Measurements from ENCODE around the gene HM13. TPM values are rescaled to one million over a fixed set of nuclear protein-coding genes. Genes with fewer than 3 reads are reported as not detected.

Gene HM13
- total RNA-seq, 1 experiment from 2014 or later: 103 TPM

DNA sequence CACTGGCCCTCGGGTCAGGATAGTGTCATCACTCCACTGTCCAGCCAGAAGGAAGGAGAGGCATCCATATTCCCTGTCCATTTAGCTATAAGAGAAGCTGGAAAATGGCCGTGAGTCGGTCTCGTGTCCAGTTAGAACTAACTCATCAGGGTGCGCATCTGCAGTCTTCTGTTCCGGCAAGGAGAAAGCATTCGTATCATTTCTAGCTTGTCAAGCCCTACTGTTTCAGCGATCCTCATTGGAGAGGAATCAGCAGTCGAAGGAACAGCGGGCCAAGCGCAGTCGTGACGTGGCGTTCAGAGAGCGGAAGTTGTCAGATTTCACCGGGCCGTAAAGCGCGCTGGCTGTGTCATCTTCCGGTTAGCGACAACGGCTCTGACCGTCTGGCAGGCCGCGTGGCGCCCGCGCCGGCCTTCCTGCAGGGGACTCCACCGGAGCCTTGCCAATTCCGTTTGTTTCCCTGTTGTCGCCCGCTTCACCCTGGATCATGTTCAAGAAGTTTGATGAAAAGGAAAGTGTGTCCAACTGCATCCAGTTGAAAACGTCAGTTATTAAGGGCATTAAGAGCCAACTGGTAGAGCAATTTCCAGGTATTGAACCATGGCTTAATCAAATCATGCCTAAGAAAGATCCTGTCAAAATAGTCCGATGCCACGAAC lies 32.9 kb downstream of the HM13 start (continued):
- TF ChIP-seq, protein P1, sequence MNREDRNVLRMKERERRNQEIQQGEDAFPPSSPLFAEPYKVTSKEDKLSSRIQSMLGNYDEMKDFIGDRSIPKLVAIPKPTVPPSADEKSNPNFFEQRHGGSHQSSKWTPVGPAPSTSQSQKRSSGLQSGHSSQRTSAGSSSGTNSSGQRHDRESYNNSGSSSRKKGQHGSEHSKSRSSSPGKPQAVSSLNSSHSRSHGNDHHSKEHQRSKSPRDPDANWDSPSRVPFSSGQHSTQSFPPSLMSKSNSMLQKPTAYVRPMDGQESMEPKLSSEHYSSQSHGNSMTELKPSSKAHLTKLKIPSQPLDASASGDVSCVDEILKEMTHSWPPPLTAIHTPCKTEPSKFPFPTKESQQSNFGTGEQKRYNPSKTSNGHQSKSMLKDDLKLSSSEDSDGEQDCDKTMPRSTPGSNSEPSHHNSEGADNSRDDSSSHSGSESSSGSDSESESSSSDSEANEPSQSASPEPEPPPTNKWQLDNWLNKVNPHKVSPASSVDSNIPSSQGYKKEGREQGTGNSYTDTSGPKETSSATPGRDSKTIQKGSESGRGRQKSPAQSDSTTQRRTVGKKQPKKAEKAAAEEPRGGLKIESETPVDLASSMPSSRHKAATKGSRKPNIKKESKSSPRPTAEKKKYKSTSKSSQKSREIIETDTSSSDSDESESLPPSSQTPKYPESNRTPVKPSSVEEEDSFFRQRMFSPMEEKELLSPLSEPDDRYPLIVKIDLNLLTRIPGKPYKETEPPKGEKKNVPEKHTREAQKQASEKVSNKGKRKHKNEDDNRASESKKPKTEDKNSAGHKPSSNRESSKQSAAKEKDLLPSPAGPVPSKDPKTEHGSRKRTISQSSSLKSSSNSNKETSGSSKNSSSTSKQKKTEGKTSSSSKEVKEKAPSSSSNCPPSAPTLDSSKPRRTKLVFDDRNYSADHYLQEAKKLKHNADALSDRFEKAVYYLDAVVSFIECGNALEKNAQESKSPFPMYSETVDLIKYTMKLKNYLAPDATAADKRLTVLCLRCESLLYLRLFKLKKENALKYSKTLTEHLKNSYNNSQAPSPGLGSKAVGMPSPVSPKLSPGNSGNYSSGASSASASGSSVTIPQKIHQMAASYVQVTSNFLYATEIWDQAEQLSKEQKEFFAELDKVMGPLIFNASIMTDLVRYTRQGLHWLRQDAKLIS (CRISPR knock-in tag; IDR thresholded peaks at IDR 0.05; ENCODE audit: borderline replicate concordance): no peak
- TF ChIP-seq, protein P2, sequence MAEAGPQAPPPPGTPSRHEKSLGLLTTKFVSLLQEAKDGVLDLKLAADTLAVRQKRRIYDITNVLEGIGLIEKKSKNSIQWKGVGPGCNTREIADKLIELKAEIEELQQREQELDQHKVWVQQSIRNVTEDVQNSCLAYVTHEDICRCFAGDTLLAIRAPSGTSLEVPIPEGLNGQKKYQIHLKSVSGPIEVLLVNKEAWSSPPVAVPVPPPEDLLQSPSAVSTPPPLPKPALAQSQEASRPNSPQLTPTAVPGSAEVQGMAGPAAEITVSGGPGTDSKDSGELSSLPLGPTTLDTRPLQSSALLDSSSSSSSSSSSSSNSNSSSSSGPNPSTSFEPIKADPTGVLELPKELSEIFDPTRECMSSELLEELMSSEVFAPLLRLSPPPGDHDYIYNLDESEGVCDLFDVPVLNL (CRISPR knock-in tag; IDR thresholded peaks at IDR 0.05; ENCODE audit: borderline replicate concordance, low read depth): no peak
- TF ChIP-seq NFATC4 (CRISPR knock-in tag; IDR thresholded peaks at IDR 0.05): no peak
- no peak for TF ChIP-seq FOXP1 (CRISPR knock-in tag; IDR thresholded peaks at IDR 0.05; ENCODE audit: borderline replicate concordance)
- TF ChIP-seq, protein P3, sequence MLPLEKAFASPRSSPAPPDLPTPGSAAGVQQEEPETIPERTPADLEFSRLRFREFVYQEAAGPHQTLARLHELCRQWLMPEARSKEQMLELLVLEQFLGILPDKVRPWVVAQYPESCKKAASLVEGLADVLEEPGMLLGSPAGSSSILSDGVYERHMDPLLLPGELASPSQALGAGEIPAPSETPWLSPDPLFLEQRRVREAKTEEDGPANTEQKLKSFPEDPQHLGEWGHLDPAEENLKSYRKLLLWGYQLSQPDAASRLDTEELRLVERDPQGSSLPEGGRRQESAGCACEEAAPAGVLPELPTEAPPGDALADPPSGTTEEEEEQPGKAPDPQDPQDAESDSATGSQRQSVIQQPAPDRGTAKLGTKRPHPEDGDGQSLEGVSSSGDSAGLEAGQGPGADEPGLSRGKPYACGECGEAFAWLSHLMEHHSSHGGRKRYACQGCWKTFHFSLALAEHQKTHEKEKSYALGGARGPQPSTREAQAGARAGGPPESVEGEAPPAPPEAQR (CRISPR knock-in tag; IDR thresholded peaks at IDR 0.05): no peak
- TF ChIP-seq ZNF317 (CRISPR knock-in tag; IDR thresholded peaks at IDR 0.05; ENCODE audit: borderline replicate concordance, low read depth): no peak
- TF ChIP-seq CREB1 (CRISPR knock-in tag; IDR thresholded peaks at IDR 0.05): no peak
- TF ChIP-seq, protein P4, sequence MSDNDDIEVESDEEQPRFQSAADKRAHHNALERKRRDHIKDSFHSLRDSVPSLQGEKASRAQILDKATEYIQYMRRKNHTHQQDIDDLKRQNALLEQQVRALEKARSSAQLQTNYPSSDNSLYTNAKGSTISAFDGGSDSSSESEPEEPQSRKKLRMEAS (CRISPR knock-in tag; IDR thresholded peaks at IDR 0.05): peak; percentile 90
- no peak for TF ChIP-seq ZNF423 (CRISPR knock-in tag; IDR thresholded peaks at IDR 0.05)
- no peak for TF ChIP-seq ELF4 (CRISPR knock-in tag; IDR thresholded peaks at IDR 0.05; ENCODE audit: low read depth)
- TF ChIP-seq, protein P5, sequence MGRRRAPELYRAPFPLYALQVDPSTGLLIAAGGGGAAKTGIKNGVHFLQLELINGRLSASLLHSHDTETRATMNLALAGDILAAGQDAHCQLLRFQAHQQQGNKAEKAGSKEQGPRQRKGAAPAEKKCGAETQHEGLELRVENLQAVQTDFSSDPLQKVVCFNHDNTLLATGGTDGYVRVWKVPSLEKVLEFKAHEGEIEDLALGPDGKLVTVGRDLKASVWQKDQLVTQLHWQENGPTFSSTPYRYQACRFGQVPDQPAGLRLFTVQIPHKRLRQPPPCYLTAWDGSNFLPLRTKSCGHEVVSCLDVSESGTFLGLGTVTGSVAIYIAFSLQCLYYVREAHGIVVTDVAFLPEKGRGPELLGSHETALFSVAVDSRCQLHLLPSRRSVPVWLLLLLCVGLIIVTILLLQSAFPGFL (CRISPR knock-in tag; IDR thresholded peaks at IDR 0.05; ENCODE audit: borderline replicate concordance): no peak; the same call in 1 of the 2 replicates
- no peak for TF ChIP-seq OVOL2 (CRISPR knock-in tag; IDR thresholded peaks at IDR 0.05; ENCODE audit: borderline replicate concordance)
- TF ChIP-seq PRRX2 (CRISPR knock-in tag; IDR thresholded peaks at IDR 0.05): no peak
- TF ChIP-seq NFYB (CRISPR knock-in tag; conservative IDR thresholded peaks at IDR 0.05; ENCODE audit: low read depth): no peak
- TF ChIP-seq ZNF219 (CRISPR knock-in tag; IDR thresholded peaks at IDR 0.05; ENCODE audit: borderline replicate concordance): no peak
- TF ChIP-seq HMGA2 (CRISPR knock-in tag; IDR thresholded peaks at IDR 0.05): no peak
- no peak for TF ChIP-seq NR3C1 (CRISPR knock-in tag; conservative IDR thresholded peaks at IDR 0.05; ENCODE audit: low read depth)
- TF ChIP-seq RORB (CRISPR knock-in tag; IDR thresholded peaks at IDR 0.05): no peak
- TF ChIP-seq, protein P6, sequence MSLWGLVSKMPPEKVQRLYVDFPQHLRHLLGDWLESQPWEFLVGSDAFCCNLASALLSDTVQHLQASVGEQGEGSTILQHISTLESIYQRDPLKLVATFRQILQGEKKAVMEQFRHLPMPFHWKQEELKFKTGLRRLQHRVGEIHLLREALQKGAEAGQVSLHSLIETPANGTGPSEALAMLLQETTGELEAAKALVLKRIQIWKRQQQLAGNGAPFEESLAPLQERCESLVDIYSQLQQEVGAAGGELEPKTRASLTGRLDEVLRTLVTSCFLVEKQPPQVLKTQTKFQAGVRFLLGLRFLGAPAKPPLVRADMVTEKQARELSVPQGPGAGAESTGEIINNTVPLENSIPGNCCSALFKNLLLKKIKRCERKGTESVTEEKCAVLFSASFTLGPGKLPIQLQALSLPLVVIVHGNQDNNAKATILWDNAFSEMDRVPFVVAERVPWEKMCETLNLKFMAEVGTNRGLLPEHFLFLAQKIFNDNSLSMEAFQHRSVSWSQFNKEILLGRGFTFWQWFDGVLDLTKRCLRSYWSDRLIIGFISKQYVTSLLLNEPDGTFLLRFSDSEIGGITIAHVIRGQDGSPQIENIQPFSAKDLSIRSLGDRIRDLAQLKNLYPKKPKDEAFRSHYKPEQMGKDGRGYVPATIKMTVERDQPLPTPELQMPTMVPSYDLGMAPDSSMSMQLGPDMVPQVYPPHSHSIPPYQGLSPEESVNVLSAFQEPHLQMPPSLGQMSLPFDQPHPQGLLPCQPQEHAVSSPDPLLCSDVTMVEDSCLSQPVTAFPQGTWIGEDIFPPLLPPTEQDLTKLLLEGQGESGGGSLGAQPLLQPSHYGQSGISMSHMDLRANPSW (CRISPR knock-in tag; conservative IDR thresholded peaks at IDR 0.05; ENCODE audit: low read depth): no peak

Measured in WTC11 (cell line).